Neural crest cell (in vitro differentiated cells): Measurements from ENCODE around the gene HEATR1. TPM values are rescaled to one million over a fixed set of nuclear protein-coding genes. Genes with fewer than 3 reads are reported as not detected.

Source experiments
- DNase-seq: peaks from one replicate; pipeline ENCODE4 v3.0.0; 2021; ENCODE audit warnings: low read depth, mixed read lengths, low spot score
- H3K27ac Mint-ChIP-seq: one replicate; pipeline ENCODE4 v1.8.0; 2021; ENCODE audit warnings: mild to moderate bottlenecking, mixed read lengths; ENCODE audit not compliant: unreplicated experiment
- H3K27me3 Mint-ChIP-seq: 2 replicates; pipeline ENCODE4 v1.8.0; 2021; ENCODE audit warnings: low read depth, mild to moderate bottlenecking, mixed read lengths
- H3K36me3 Mint-ChIP-seq: 2 replicates; pipeline ENCODE4 v1.8.0; 2021; ENCODE audit warnings: low read depth, mild to moderate bottlenecking, mixed read lengths
- H3K4me1 Mint-ChIP-seq: 2 replicates; pipeline ENCODE4 v1.8.0; 2021; ENCODE audit warnings: mixed read lengths
- H3K4me3 Mint-ChIP-seq: one replicate; pipeline ENCODE4 v1.8.0; 2021; ENCODE audit warnings: mild to moderate bottlenecking, mixed read lengths
- H3K9me3 Mint-ChIP-seq: 2 replicates; pipeline ENCODE4 v1.8.0; 2021; ENCODE audit warnings: mixed read lengths
- CTCF ChIP-seq: fragments of 200-600 bp; sonication (generic); conservative IDR thresholded peaks from 2 replicates; pipeline ENCODE4 v1.5.0; 2021; ENCODE audit warnings: antibody characterized with exemption, mild to moderate bottlenecking
- long read RNA-seq: library from polyadenylated mRNA; unstranded; transcript quantifications from one replicate; pipeline ENCODE4 v2.0.0, GENCODE V29; 2020
- total RNA-seq: library from RNA; stranded (reverse); gene quantifications from 2 replicates; pipeline ENCODE4 v1.2.1, GENCODE V29; 2021

The HEATR1 gene
- 59.8 and 65.3 TPM in 2 replicates for total RNA-seq
- long read RNA-seq, partial matches to known transcripts, result 51 of 58 reads
- long read RNA-seq, other reads (novel, unspliced or antisense), result 7 of 58 reads

GRCh38 chr1:236603991-236604904 lies at the start of gene HEATR1:
HEATR1 (minus strand) TSS chr1:236604516; CDS start chr1:236604095, 421 bp downstream.
- H3K27ac Mint-ChIP-seq, result peak within 1 kb of the TSS; percentile 63
- no peaks in the 10 kb centered on the region for H3K9me3 Mint-ChIP-seq
- DNase-seq, result peak; percentile 91
- H3K27me3 Mint-ChIP-seq, result peaks cover 6% of the 10 kb centered on the region
- H3K4me3 Mint-ChIP-seq, result peak within 1 kb of the TSS; percentile 97
- TF ChIP-seq CTCF, result no peak
- H3K4me1 Mint-ChIP-seq, result peaks cover 26% of the 10 kb centered on the region
- H3K36me3 Mint-ChIP-seq, result no peaks in the 10 kb centered on the region

GRCh38 chr1:236645016-236645680 lies 40.8 kb upstream of the HEATR1 start:
- Mint-ChIP-seq H3K4me3 (no peak overlapping the region), H3K36me3 (no peaks in the 10 kb centered on the region), H3K9me3 (no peaks in the 10 kb centered on the region), H3K27me3 (peaks cover 4% of the 10 kb centered on the region), H3K27ac (no peak overlapping the region), H3K4me1 (no peaks in the 10 kb centered on the region)
- no peak for DNase-seq
- no peak for TF ChIP-seq CTCF

- Mint-ChIP-seq H3K4me3 (no peak overlapping the region), H3K9me3 (no peaks in the 10 kb centered on the region), H3K27ac (no peak overlapping the region), H3K4me1 (no peaks in the 10 kb centered on the region), H3K27me3 (peaks cover 6% of the 10 kb centered on the region), H3K36me3 (no peaks in the 10 kb centered on the region)
- TF ChIP-seq CTCF, result no peak
- DNase-seq, result no peak
These were observed 38.4 kb upstream of the HEATR1 start for GRCh38 chr1:236642763-236643162.

GRCh38 chr1:236639686-236640085 lies 35.4 kb upstream of the HEATR1 start:
- H3K4me3 Mint-ChIP-seq, result no peak overlapping the region
- H3K9me3 Mint-ChIP-seq, result no peaks in the 10 kb centered on the region
- peaks cover 6% of the 10 kb centered on the region for H3K27me3 Mint-ChIP-seq
- H3K27ac Mint-ChIP-seq, result no peak overlapping the region
- no peaks in the 10 kb centered on the region for H3K36me3 Mint-ChIP-seq
- no peaks in the 10 kb centered on the region for H3K4me1 Mint-ChIP-seq
- no peak for DNase-seq
- no peak for TF ChIP-seq CTCF

GRCh38 chr1:236638945-236639344 lies 34.6 kb upstream of the HEATR1 start:
- no peak for TF ChIP-seq CTCF
- Mint-ChIP-seq H3K27ac (no peak overlapping the region), H3K4me1 (no peaks in the 10 kb centered on the region), H3K4me3 (no peak overlapping the region), H3K36me3 (no peaks in the 10 kb centered on the region), H3K9me3 (no peaks in the 10 kb centered on the region), H3K27me3 (peaks cover 7% of the 10 kb centered on the region)
- no peak for DNase-seq
